HepG2 (cell line): ENCODE data around the gene NAE1. TPM values are rescaled to one million over a fixed set of nuclear protein-coding genes. Genes with fewer than 3 reads are reported as not detected.
A peak's percentile ranks its signal among the peaks of the same experiment; 100 is the strongest.

Experiments
- ARNT2 ChIP-seq: sonication (generic); formaldehyde crosslinking; IDR thresholded peaks from 2 replicates; pipeline ENCODE4 v1.8.0; 2022; ENCODE audit warnings: mild to moderate bottlenecking, low read depth, missing genetic modification reagents, moderate library complexity
- FOXO1 ChIP-seq: sonication (generic); formaldehyde crosslinking; IDR thresholded peaks from 2 replicates; pipeline ENCODE4 v1.4.0; 2020; ENCODE audit warnings: missing genetic modification reagents
- NAIF1 ChIP-seq: sonication (generic); formaldehyde crosslinking; IDR thresholded peaks from 2 replicates; pipeline ENCODE4 v1.5.0; 2020; ENCODE audit warnings: mild to moderate bottlenecking, missing genetic modification reagents, borderline replicate concordance
- NFE2L1 ChIP-seq: sonication (generic); formaldehyde crosslinking; IDR thresholded peaks from 2 replicates; pipeline ENCODE4 v1.4.0; 2020; ENCODE audit warnings: missing genetic modification reagents, mild to moderate bottlenecking, borderline replicate concordance
- POLR2G ChIP-seq: fragments of 200-400 bp; formaldehyde crosslinking; IDR thresholded peaks from 2 replicates; pipeline ENCODE4 v1.6.1; 2018; ENCODE audit warnings: mild to moderate bottlenecking, low read depth, low read length, moderate library complexity
- PPARG ChIP-seq: conservative IDR thresholded peaks from 2 replicates; pipeline ENCODE4 v1.6.1; 2016; ENCODE audit warnings: missing biosample characterization, missing genetic modification reagents
- REPIN1 ChIP-seq: sonication (generic); formaldehyde crosslinking; IDR thresholded peaks from 2 replicates; pipeline ENCODE4 v1.8.0; 2022; ENCODE audit warnings: missing genetic modification reagents, low read depth, mild to moderate bottlenecking, borderline replicate concordance
- RNF2 ChIP-seq: fragments of 450-650 bp; conservative IDR thresholded peaks from 2 replicates; pipeline ENCODE4 v1.6.1; 2016; ENCODE audit warnings: low read depth
- TOE1 ChIP-seq: sonication (generic); formaldehyde crosslinking; IDR thresholded peaks from 2 replicates; pipeline ENCODE4 v1.4.0; 2020; ENCODE audit warnings: mild to moderate bottlenecking, missing genetic modification reagents
- TSC22D2 ChIP-seq: sonication (generic); formaldehyde crosslinking; IDR thresholded peaks from 2 replicates; pipeline ENCODE4 v1.5.1; 2020; ENCODE audit warnings: missing genetic modification reagents, mild to moderate bottlenecking, borderline replicate concordance
- ZFP37 ChIP-seq: sonication (generic); formaldehyde crosslinking; IDR thresholded peaks from 2 replicates; pipeline ENCODE4 v1.4.0; 2020; ENCODE audit warnings: missing genetic modification reagents, borderline replicate concordance
- ZNF121 ChIP-seq: sonication (generic); formaldehyde crosslinking; IDR thresholded peaks from 2 replicates; pipeline ENCODE4 v1.5.0; 2020; ENCODE audit warnings: mild to moderate bottlenecking, missing genetic modification reagents
- ZNF234 ChIP-seq: sonication (generic); formaldehyde crosslinking; conservative IDR thresholded peaks from 2 replicates; pipeline ENCODE4 v1.5.1; 2020; ENCODE audit warnings: mild to moderate bottlenecking, missing genetic modification reagents
- ZNF547 ChIP-seq: sonication (generic); formaldehyde crosslinking; IDR thresholded peaks from 2 replicates; pipeline ENCODE4 v1.5.1; 2020; ENCODE audit warnings: mild to moderate bottlenecking, missing genetic modification reagents
- ZNF598 ChIP-seq: sonication (generic); formaldehyde crosslinking; IDR thresholded peaks from 2 replicates; pipeline ENCODE4 v1.5.1; 2020; ENCODE audit warnings: mild to moderate bottlenecking, missing genetic modification reagents, borderline replicate concordance
- ZNF746 ChIP-seq: sonication (generic); formaldehyde crosslinking; IDR thresholded peaks from 2 replicates; pipeline ENCODE4 v1.8.0; 2022; ENCODE audit warnings: mild to moderate bottlenecking, missing genetic modification reagents
- polyA plus RNA-seq, 8 experiments: library from polyadenylated mRNA; depleted of rRNA in 3 of 8; stranded (reverse) in 7 of 8; unstranded in 1 of 8; fragments of >200 nt; fragmentation: Illumina TruSeq in 4 of 8; extraction: Trizol in 4 of 8; gene quantifications; 2 replicates each; pipeline versions ENCODE4 v1.2.1 to v1.2.3, GENCODE V29; 2011 to 2016; ENCODE audit warnings: low read depth in 4 of 8, missing spikeins in 1 of 8, mixed read lengths in 1 of 8; ENCODE audit not compliant: insufficient read depth in 1 of 8
- total RNA-seq, 5 experiments: library from RNA; depleted of rRNA; stranded (reverse); fragments of >200 nt; fragmentation: Illumina TruSeq; extraction: Trizol; gene quantifications; 2 replicates each; pipeline ENCODE4 v1.2.3, GENCODE V29; 2016; ENCODE audit warnings: low read depth in 1 of 5
- TF ChIP-seq, protein P1 (sequence below): sonication (generic); formaldehyde crosslinking; IDR thresholded peaks from 2 replicates; pipeline ENCODE4 v1.5.1; 2020; ENCODE audit warnings: mild to moderate bottlenecking, missing genetic modification reagents, borderline replicate concordance
- TF ChIP-seq, protein P2 (sequence below): sonication (generic); formaldehyde crosslinking; IDR thresholded peaks from 2 replicates; pipeline ENCODE4 v1.8.0; 2022; ENCODE audit warnings: low read depth, missing genetic modification reagents
- TF ChIP-seq, protein P3 (sequence below): sonication (generic); formaldehyde crosslinking; IDR thresholded peaks from 2 replicates; pipeline ENCODE4 v1.5.0; 2020; ENCODE audit warnings: missing genetic modification reagents

NAE1 gene
- total and polyA plus RNA-seq, 2 of the 13 experiments (the other 11 are each of a cell fraction or from before 2014, with no cell fraction given), result 95.7 to 206 TPM

DNA sequence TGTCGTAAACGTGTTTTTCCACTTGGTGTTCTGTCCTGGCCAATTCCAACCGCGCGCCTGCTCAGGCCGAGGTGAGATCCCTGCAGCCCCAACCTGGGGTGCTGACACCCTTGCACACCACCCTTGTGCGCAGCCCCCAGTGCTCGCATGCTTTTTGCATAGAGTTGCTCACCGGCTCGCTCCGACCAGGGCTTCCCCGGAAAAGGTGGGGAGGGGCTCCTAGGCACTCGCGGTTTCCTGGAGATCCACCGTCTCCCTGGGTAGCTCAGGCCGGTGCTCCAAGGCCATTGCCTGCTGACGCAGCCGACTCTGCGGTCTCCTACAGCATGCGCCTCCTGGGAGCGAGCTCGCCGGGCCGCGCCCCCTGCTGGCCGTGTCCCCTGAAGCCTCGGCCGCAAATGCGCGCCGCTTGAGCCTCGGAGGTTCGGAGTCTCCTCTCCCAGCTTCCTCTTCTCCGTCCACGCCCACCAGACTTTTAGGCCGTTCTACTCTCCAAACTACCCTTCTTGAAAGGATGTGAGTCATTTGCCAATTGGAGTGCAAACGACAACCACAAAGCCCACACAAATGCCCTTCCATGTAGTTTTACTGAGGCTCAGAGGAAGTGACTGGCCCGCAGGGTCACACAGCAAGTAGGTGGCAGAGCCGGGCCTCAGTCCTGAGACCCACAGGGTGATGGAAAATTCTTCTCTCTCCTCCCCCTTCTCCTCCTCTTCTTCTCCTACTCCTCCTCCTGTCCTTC, 42.3 kb upstream of the NAE1 start (continued):
- no peak for TF ChIP-seq NAIF1
- TF ChIP-seq, protein P1, sequence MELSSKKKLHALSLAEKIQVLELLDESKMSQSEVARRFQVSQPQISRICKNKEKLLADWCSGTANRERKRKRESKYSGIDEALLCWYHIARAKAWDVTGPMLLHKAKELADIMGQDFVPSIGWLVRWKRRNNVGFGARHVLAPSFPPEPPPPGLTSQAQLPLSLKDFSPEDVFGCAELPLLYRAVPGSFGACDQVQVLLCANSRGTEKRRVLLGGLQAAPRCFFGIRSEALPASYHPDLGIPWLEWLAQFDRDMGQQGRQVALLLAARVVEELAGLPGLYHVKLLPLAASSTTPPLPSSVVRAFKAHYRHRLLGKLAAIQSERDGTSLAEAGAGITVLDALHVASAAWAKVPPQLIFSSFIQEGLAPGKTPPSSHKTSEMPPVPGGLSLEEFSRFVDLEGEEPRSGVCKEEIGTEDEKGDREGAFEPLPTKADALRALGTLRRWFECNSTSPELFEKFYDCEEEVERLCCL, result no peak
- no peak for TF ChIP-seq ZFP37 (CRISPR knock-in tag)
- TF ChIP-seq POLR2G, result no peak
- TF ChIP-seq RNF2, result 0 out of 2 replicates have a peak, but pooled peaks have one; percentile 46
- TF ChIP-seq ZNF598 (CRISPR knock-in tag), result no peak
- peak; percentile 40; the same call in 1 of the 2 replicates for TF ChIP-seq PPARG (CRISPR knock-in tag)
- peak; percentile 81 for TF ChIP-seq ARNT2 (CRISPR knock-in tag)
- peak; percentile 54; the same call in 1 of the 2 replicates for TF ChIP-seq ZNF121 (CRISPR knock-in tag)
- no peak for TF ChIP-seq ZNF234 (CRISPR knock-in tag)
- no peak for TF ChIP-seq NFE2L1 (CRISPR knock-in tag)
- TF ChIP-seq, protein P2, sequence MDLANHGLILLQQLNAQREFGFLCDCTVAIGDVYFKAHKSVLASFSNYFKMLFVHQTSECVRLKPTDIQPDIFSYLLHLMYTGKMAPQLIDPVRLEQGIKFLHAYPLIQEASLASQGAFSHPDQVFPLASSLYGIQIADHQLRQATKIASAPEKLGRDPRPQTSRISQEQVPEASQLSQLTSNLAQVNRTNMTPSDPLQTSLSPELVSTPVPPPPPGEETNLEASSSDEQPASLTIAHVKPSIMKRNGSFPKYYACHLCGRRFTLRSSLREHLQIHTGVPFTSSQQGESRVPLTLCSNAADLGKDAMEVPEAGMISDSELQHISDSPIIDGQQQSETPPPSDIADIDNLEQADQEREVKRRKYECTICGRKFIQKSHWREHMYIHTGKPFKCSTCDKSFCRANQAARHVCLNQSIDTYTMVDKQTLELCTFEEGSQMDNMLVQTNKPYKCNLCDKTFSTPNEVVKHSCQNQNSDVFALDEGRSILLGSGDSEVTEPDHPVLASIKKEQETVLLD (CRISPR knock-in tag), result no peak
- TF ChIP-seq, protein P3, sequence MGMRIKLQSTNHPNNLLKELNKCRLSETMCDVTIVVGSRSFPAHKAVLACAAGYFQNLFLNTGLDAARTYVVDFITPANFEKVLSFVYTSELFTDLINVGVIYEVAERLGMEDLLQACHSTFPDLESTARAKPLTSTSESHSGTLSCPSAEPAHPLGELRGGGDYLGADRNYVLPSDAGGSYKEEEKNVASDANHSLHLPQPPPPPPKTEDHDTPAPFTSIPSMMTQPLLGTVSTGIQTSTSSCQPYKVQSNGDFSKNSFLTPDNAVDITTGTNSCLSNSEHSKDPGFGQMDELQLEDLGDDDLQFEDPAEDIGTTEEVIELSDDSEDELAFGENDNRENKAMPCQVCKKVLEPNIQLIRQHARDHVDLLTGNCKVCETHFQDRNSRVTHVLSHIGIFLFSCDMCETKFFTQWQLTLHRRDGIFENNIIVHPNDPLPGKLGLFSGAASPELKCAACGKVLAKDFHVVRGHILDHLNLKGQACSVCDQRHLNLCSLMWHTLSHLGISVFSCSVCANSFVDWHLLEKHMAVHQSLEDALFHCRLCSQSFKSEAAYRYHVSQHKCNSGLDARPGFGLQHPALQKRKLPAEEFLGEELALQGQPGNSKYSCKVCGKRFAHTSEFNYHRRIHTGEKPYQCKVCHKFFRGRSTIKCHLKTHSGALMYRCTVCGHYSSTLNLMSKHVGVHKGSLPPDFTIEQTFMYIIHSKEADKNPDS (CRISPR knock-in tag), result no peak
- TF ChIP-seq TSC22D2, result no peak
- 0 out of 2 replicates have a peak, but pooled peaks have one; percentile 65 for TF ChIP-seq FOXO1
- TF ChIP-seq REPIN1 (CRISPR knock-in tag), result peak; percentile 86
- no peak for TF ChIP-seq TOE1 (CRISPR knock-in tag)
- TF ChIP-seq ZNF547 (CRISPR knock-in tag), result no peak
- TF ChIP-seq ZNF746 (CRISPR knock-in tag), result 0 out of 2 replicates have a peak, but pooled peaks have one; percentile 63
